ENCODE data around the gene ACAD9. TPM values are rescaled to one million over a fixed set of nuclear protein-coding genes. Genes with fewer than 3 reads are reported as not detected.

The ACAD9 gene
- total and polyA plus RNA-seq, 9 of the 15 experiments (the other 6 are each of a cell fraction or from before 2014, with no cell fraction given) = 10.2 to 32.6 (median 22.8) TPM

GRCh38 chr3:128895843-128896697 lies 16.6 kb downstream of the ACAD9 start (continued):
- TF ChIP-seq NR2C2 (CRISPR knock-in tag; IDR thresholded peaks at IDR 0.05) = no peak
- peak; percentile 56; the same call in 1 of the 2 replicates for TF ChIP-seq NR2C2 (tag; IDR thresholded peaks at IDR 0.05)
- no peak for TF ChIP-seq ZNF174 (CRISPR knock-in tag; IDR thresholded peaks at IDR 0.05)
- 0 out of 2 replicates have a peak, but pooled peaks have one; percentile 24 for TF ChIP-seq PTTG1 (tag; IDR thresholded peaks at IDR 0.05; ENCODE audit: low read depth)
- TF ChIP-seq ESRRA (IDR thresholded peaks at IDR 0.05; ENCODE audit: borderline replicate concordance, low read depth) = no peak
- TF ChIP-seq HMG20A (CRISPR knock-in tag; conservative IDR thresholded peaks at IDR 0.05) = no peak
- no peak for TF ChIP-seq PTRF (tag; IDR thresholded peaks at IDR 0.05)
- no peak for TF ChIP-seq PHF8 (IDR thresholded peaks at IDR 0.05; ENCODE audit: borderline replicate concordance, low read length)
- peak; percentile 14; the same call in 1 of the 2 replicates for TF ChIP-seq EP400 (IDR thresholded peaks at IDR 0.05)
- TF ChIP-seq NFIX (CRISPR knock-in tag; IDR thresholded peaks at IDR 0.05; ENCODE audit: low read depth) = no peak
- TF ChIP-seq SMARCE1 (IDR thresholded peaks at IDR 0.05) = no peak
- no peak for TF ChIP-seq ZNF75A (CRISPR knock-in tag; IDR thresholded peaks at IDR 0.05)
- TF ChIP-seq ZNF324 (CRISPR knock-in tag; IDR thresholded peaks at IDR 0.05) = no peak
- TF ChIP-seq ZNF224 (CRISPR knock-in tag; IDR thresholded peaks at IDR 0.05) = no peak
- TF ChIP-seq CEBPG (CRISPR knock-in tag; IDR thresholded peaks at IDR 0.05) = peak; percentile 97
- peak; percentile 61 to 96 for TF ChIP-seq CEBPG (tag; conservative IDR thresholded peaks at IDR 0.05 in 1 of 2, IDR thresholded peaks at IDR 0.05 in 1 of 2)
- no peak for TF ChIP-seq PPARD (CRISPR knock-in tag; IDR thresholded peaks at IDR 0.05)
- TF ChIP-seq ZHX1 (conservative IDR thresholded peaks at IDR 0.05; ENCODE audit: low read length) = no peak
- TF ChIP-seq JUNB (CRISPR knock-in tag; conservative IDR thresholded peaks at IDR 0.05) = no peak
- TF ChIP-seq SMAD4 (CRISPR knock-in tag; conservative IDR thresholded peaks at IDR 0.05) = peak; percentile 94
- TF ChIP-seq MCM7 (IDR thresholded peaks at IDR 0.05) = no peak
- TF ChIP-seq ZSCAN32 (CRISPR knock-in tag; IDR thresholded peaks at IDR 0.05) = 0 out of 2 replicates have a peak, but pooled peaks have one; percentile 64
- peak; percentile 93; the same call in 1 of the 2 replicates for TF ChIP-seq DMBX1 (CRISPR knock-in tag; IDR thresholded peaks at IDR 0.05; ENCODE audit: borderline replicate concordance)
- TF ChIP-seq ZNF212 (CRISPR knock-in tag; IDR thresholded peaks at IDR 0.05) = no peak
- TF ChIP-seq ZNF347 (CRISPR knock-in tag; IDR thresholded peaks at IDR 0.05; ENCODE audit: low read depth) = no peak
- no peak for TF ChIP-seq SP2 (IDR thresholded peaks at IDR 0.05; ENCODE audit: extremely low read depth, low read depth, low read length, poor library complexity, severe bottlenecking)
